Epithelial cell of proximal tubule (primary cell): ENCODE measurements around the gene CHRNA10. TPM values are rescaled to one million over a fixed set of nuclear protein-coding genes. Genes with fewer than 3 reads are reported as not detected.

Experiments used
- DNase-seq: peaks from one replicate; pipeline ENCODE4 v3.0.0-alpha.2; 2011; ENCODE audit warnings: low read depth
- H3K4me3 ChIP-seq: 2 replicates; pipeline ENCODE4 v1.5.1; 2011; ENCODE audit warnings: low read depth, mild to moderate bottlenecking, low read length
- CTCF ChIP-seq: conservative IDR thresholded peaks from 2 replicates; pipeline ENCODE4 v1.5.1; 2012; ENCODE audit warnings: low read depth, mild to moderate bottlenecking, low read length
- total RNA-seq: library from RNA; depleted of rRNA; stranded (reverse); fragments of >200 nt; gene quantifications from 2 replicates; pipeline ENCODE4 v1.2.3, GENCODE V29; 2015

Gene CHRNA10
- total RNA-seq, 1 donor from 2014 or later, result 0.23 TPM

GRCh38 chr11:3666023-3666530 lies 5.1 kb downstream of the CHRNA10 start:
- DNase-seq, result no peak
- no peak for TF ChIP-seq CTCF
- no peak overlapping the region for H3K4me3 ChIP-seq

- H3K4me3 ChIP-seq, result no peak overlapping the region
- no peak for TF ChIP-seq CTCF
- DNase-seq, result no peak
Measured at GRCh38 chr11:3665336-3666022, 5.7 kb downstream of the CHRNA10 start.

GRCh38 chr11:3664032-3664630 lies 7.1 kb downstream of the CHRNA10 start:
- no peak for TF ChIP-seq CTCF
- no peak overlapping the region for H3K4me3 ChIP-seq
- no peak for DNase-seq

- no peak for TF ChIP-seq CTCF
- DNase-seq, result no peak
- H3K4me3 ChIP-seq, result no peak overlapping the region
Measured at GRCh38 chr11:3662856-3663255, 8.3 kb downstream of the CHRNA10 start.

- no peak for DNase-seq
- H3K4me3 ChIP-seq, result no peak overlapping the region
- TF ChIP-seq CTCF, result no peak
Measured at GRCh38 chr11:3660960-3661359, 10.2 kb downstream of the CHRNA10 start.

GRCh38 chr11:3659595-3660515 lies 11.3 kb downstream of the CHRNA10 start:
- no peak for TF ChIP-seq CTCF
- DNase-seq, result no peak
- H3K4me3 ChIP-seq, result no peak overlapping the region
